ENCODE measurements around the gene ELMOD1.

The ELMOD1 gene

GRCh38 chr11:107682572-107682971, 91.6 kb downstream of the ELMOD1 start:
- no peak for DNase-seq (ENCODE audit: low read depth)
- TF ChIP-seq CTCF (conservative IDR thresholded peaks at IDR 0.05; ENCODE audit: low read depth, low read length) = no peak
- H3K4me3 ChIP-seq (ENCODE audit: low read depth, low read length) = no peak overlapping the region

- no peak overlapping the region for H3K4me3 ChIP-seq (ENCODE audit: low read depth, low read length)
- DNase-seq (ENCODE audit: low read depth) = no peak
- TF ChIP-seq CTCF (conservative IDR thresholded peaks at IDR 0.05; ENCODE audit: low read depth, low read length) = no peak
These were observed 92.1 kb downstream of the ELMOD1 start for GRCh38 chr11:107683061-107683460.

GRCh38 chr11:107683807-107684206, 92.9 kb downstream of the ELMOD1 start:
- peak; percentile 58 for TF ChIP-seq CTCF (conservative IDR thresholded peaks at IDR 0.05; ENCODE audit: low read depth, low read length)
- H3K4me3 ChIP-seq (ENCODE audit: low read depth, low read length) = no peak overlapping the region
- DNase-seq (ENCODE audit: low read depth) = no peak

- TF ChIP-seq CTCF (conservative IDR thresholded peaks at IDR 0.05; ENCODE audit: low read depth, low read length) = no peak
- DNase-seq (ENCODE audit: low read depth) = no peak
- no peak overlapping the region for H3K4me3 ChIP-seq (ENCODE audit: low read depth, low read length)
These were observed 97.5 kb downstream of the ELMOD1 start for GRCh38 chr11:107688322-107688918.

- peak; percentile 82 for TF ChIP-seq CTCF (conservative IDR thresholded peaks at IDR 0.05; ENCODE audit: low read depth, low read length)
- peak; percentile 79 for DNase-seq (ENCODE audit: low read depth)
These were observed 98.6 kb downstream of the ELMOD1 start for GRCh38 chr11:107689317-107690202.

GRCh38 chr11:107691000-107691750, 100.2 kb downstream of the ELMOD1 start:
- no peak for TF ChIP-seq CTCF (conservative IDR thresholded peaks at IDR 0.05; ENCODE audit: low read depth, low read length)
- H3K4me3 ChIP-seq (ENCODE audit: low read depth, low read length) = no peak overlapping the region
- no peak for DNase-seq (ENCODE audit: low read depth)

More at GRCh38 chr11:107689317-107690202, 98.6 kb downstream of the ELMOD1 start:
- H3K4me3 ChIP-seq (ENCODE audit: low read depth, low read length) = peak overlapping the region; percentile 2

All from choroid plexus epithelial cell (primary cell).